Tibial artery (tissue), 4 donors: ENCODE data around the gene CCBE1.

Experiments
- DNase-seq, 2 donors: peaks; one replicate each; pipeline ENCODE4 v3.0.0-alpha.2; 2019
- H3K27ac ChIP-seq, 2 donors: fragments of 200-600 bp; sonication (generic) in 1 of 2; 1 replicate in 1 of 2; 2 replicates in 1 of 2; pipeline ENCODE4 v1.5.1; 2018 to 2019; ENCODE audit warnings: mild to moderate bottlenecking in 1 of 2
- H3K27me3 ChIP-seq, 2 donors: fragments of 200-600 bp; sonication (generic) in 1 of 2; one replicate each; pipeline versions ENCODE4 v1.5.1 to v1.6.0; 2016 to 2019
- H3K36me3 ChIP-seq, 3 donors: fragments of 200-600 bp; sonication (generic) in 2 of 3; one replicate each; pipeline ENCODE4 v1.5.1; 2016 to 2019; ENCODE audit warnings: mild to moderate bottlenecking in 2 of 3
- H3K4me1 ChIP-seq, 4 donors: fragments of 200-600 bp; sonication (generic) in 2 of 4; 1 replicate in 3 of 4; 2 replicates in 1 of 4; pipeline ENCODE4 v1.5.1; 2016 to 2019
- H3K4me3 ChIP-seq, 2 donors: fragments of 200-600 bp; sonication (generic) in 1 of 2; 1 replicate in 1 of 2; 2 replicates in 1 of 2; pipeline ENCODE4 v1.5.1; 2018 to 2019; ENCODE audit warnings: mild to moderate bottlenecking in 2 of 2
- H3K9me3 ChIP-seq, 3 donors: fragments of 200-600 bp; sonication (generic) in 1 of 3; one replicate each; pipeline ENCODE4 v1.5.1; 2016 to 2019
- intact Hi-C: fragments of 100-400 bp; cut with DNase I; formaldehyde crosslinking; loops from one replicate; pipeline ENCODE4 v1.15.0; 2023; ENCODE audit warnings: low total_unique reads
- TF ChIP-seq, protein P1 (sequence below), 2 experiments: fragments of 200-600 bp in 1 of 2; fragments of 450-650 bp in 1 of 2; IDR thresholded peaks; one replicate each; pipeline ENCODE4 v1.5.1; 2017 to 2019; ENCODE audit warnings: antibody characterized with exemption in 2 of 2, mild to moderate bottlenecking in 1 of 2, moderate library complexity in 1 of 2

The CCBE1 gene

DNA sequence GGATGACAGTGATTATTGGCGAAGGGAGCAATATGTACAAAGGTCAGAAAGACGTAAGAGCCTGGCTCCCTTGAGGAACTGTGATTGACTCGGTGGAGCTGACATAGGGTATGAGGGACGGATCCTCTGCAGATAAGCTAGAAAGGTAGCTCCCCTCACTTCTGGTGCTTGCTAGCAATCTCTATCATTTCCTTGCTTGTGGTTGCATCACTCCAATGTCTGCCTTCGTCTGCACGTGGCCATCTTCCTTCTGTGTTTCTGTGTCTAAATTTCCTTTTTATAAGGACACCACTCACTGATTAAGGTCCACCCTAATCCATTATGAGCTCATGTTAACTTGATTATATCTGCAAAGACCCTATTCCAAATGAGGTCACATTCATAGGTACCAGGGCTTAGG, 315.3 kb downstream of the CCBE1 start:
- H3K36me3 ChIP-seq, result no peaks in the 10 kb centered on the region
- H3K4me1 ChIP-seq, result no peaks in the 10 kb centered on the region
- DNase-seq, result no peak
- no peaks in the 10 kb centered on the region for H3K27me3 ChIP-seq
- intact Hi-C loops, result no loop called here
- H3K9me3 ChIP-seq, result no peaks in the 10 kb centered on the region
- TF ChIP-seq, protein P1, sequence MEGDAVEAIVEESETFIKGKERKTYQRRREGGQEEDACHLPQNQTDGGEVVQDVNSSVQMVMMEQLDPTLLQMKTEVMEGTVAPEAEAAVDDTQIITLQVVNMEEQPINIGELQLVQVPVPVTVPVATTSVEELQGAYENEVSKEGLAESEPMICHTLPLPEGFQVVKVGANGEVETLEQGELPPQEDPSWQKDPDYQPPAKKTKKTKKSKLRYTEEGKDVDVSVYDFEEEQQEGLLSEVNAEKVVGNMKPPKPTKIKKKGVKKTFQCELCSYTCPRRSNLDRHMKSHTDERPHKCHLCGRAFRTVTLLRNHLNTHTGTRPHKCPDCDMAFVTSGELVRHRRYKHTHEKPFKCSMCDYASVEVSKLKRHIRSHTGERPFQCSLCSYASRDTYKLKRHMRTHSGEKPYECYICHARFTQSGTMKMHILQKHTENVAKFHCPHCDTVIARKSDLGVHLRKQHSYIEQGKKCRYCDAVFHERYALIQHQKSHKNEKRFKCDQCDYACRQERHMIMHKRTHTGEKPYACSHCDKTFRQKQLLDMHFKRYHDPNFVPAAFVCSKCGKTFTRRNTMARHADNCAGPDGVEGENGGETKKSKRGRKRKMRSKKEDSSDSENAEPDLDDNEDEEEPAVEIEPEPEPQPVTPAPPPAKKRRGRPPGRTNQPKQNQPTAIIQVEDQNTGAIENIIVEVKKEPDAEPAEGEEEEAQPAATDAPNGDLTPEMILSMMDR (IDR thresholded peaks at IDR 0.05), result no peak
- H3K27ac ChIP-seq, result no peak overlapping the region
- H3K4me3 ChIP-seq, result no peak overlapping the region
